GM21723 (cell line): Measurements from ENCODE around the gene PCDHB10.

Experiments used
- ATAC-seq: cut with Tn5 transposase; IDR thresholded peaks from one replicate; pipeline ENCODE4 v1.9.1; 2021; ENCODE audit warnings: mild to moderate bottlenecking, moderate library complexity; ENCODE audit not compliant: unreplicated experiment

The PCDHB10 gene

GRCh38 chr5:141236516-141237313, 44.6 kb downstream of the PCDHB10 start:
- no peak for ATAC-seq

- ATAC-seq = no peak
Observed at GRCh38 chr5:141241496-141241895, 49.3 kb downstream of the PCDHB10 start.
